Measurements from ENCODE around the gene MAP2K6. TPM values are rescaled to one million over a fixed set of nuclear protein-coding genes. Genes with fewer than 3 reads are reported as not detected.

Gene MAP2K6
- total and polyA plus RNA-seq, 2 experiments from 2014 or later, result 0.11 to 0.43 TPM

- Histone ChIP-seq H3K79me2 (ENCODE audit: insufficient read depth) (no peaks in the 10 kb centered on the region), H3K9me2 (ENCODE audit: insufficient read depth) (no peaks in the 10 kb centered on the region), H3K36me3 (ENCODE audit: low read depth) (no peaks in the 10 kb centered on the region), H3K4me2 (ENCODE audit: unreplicated experiment) (no peak overlapping the region), H4K20me1 (ENCODE audit: insufficient read depth) (no peaks in the 10 kb centered on the region), H3K4me1 (ENCODE audit: insufficient read depth) (no peaks in the 10 kb centered on the region), H3K27ac (no peak overlapping the region), H2AFZ (no peak overlapping the region), H3K9me3 (ENCODE audit: low read depth) (no peaks in the 10 kb centered on the region), H3F3A (ENCODE audit: insufficient read depth) (no peaks in the 10 kb centered on the region), H3K4me3 (no peak overlapping the region), H3K27me3 (replicated peaks; ENCODE audit: insufficient read depth) (no peaks in the 10 kb centered on the region), H3K9ac (no peak overlapping the region)
- in situ Hi-C loops (cut with MboI), result no loop called here
- 28 to 29% methylated on average over 4 to 5 of the region's 5 CpGs for WGBS, 2 experiments (ENCODE audit: low coverage in 1 of 2, low lambda C conversion rate in 2 of 2, missing lambda C conversion rate in 2 of 2)
- peak; percentile 4 for DNase-seq
- no peak for TF ChIP-seq EZH2phosphoT487 (IDR thresholded peaks at IDR 0.05; ENCODE audit: insufficient read depth, low read depth)
- TF ChIP-seq EZH2 (IDR thresholded peaks at IDR 0.05; ENCODE audit: insufficient read depth, poor library complexity, severe bottlenecking), result no peak
These were observed 33.2 kb downstream of the MAP2K6 start for GRCh38 chr17:69447726-69448125.

- in situ Hi-C loops (cut with MboI), result no loop called here
- no peaks in the 10 kb centered on the region for H3K36me3 ChIP-seq (ENCODE audit: low read depth)
- no peak for TF ChIP-seq EZH2phosphoT487 (IDR thresholded peaks at IDR 0.05; ENCODE audit: insufficient read depth, low read depth)
- no peak for TF ChIP-seq EZH2 (IDR thresholded peaks at IDR 0.05; ENCODE audit: insufficient read depth, poor library complexity, severe bottlenecking)
- H3K9me3 ChIP-seq (ENCODE audit: low read depth), result no peaks in the 10 kb centered on the region
- WGBS, 2 experiments (ENCODE audit: low coverage in 1 of 2, low lambda C conversion rate in 2 of 2, missing lambda C conversion rate in 2 of 2), result 46 to 49% methylated on average over 16 of the region's 16 CpGs
- H3F3A ChIP-seq (ENCODE audit: insufficient read depth), result no peaks in the 10 kb centered on the region
- H3K27ac ChIP-seq, result no peak overlapping the region
- no peaks in the 10 kb centered on the region for H3K9me2 ChIP-seq (ENCODE audit: insufficient read depth)
- peak overlapping the region; percentile 44; the same call in 1 of the 2 replicates for H2AFZ ChIP-seq
- H3K27me3 ChIP-seq (replicated peaks; ENCODE audit: insufficient read depth), result no peaks in the 10 kb centered on the region
- H4K20me1 ChIP-seq (ENCODE audit: insufficient read depth), result no peaks in the 10 kb centered on the region
- DNase-seq, result no peak
- H3K4me2 ChIP-seq (ENCODE audit: unreplicated experiment), result no peak overlapping the region
- H3K4me3 ChIP-seq, result no peak overlapping the region
- no peak overlapping the region for H3K9ac ChIP-seq
- no peaks in the 10 kb centered on the region for H3K79me2 ChIP-seq (ENCODE audit: insufficient read depth)
- H3K4me1 ChIP-seq (ENCODE audit: insufficient read depth), result no peaks in the 10 kb centered on the region
These were observed 34.1 kb downstream of the MAP2K6 start for GRCh38 chr17:69448431-69449102.

- no peak for DNase-seq
- no peak for TF ChIP-seq EZH2 (IDR thresholded peaks at IDR 0.05; ENCODE audit: insufficient read depth, poor library complexity, severe bottlenecking)
- TF ChIP-seq EZH2phosphoT487 (IDR thresholded peaks at IDR 0.05; ENCODE audit: insufficient read depth, low read depth), result no peak
- H3K9me2 ChIP-seq (ENCODE audit: insufficient read depth), result no peaks in the 10 kb centered on the region
- no peaks in the 10 kb centered on the region for H3K9me3 ChIP-seq (ENCODE audit: low read depth)
- H3K36me3 ChIP-seq (ENCODE audit: low read depth), result no peaks in the 10 kb centered on the region
- H3K4me3 ChIP-seq, result no peak overlapping the region
- H4K20me1 ChIP-seq (ENCODE audit: insufficient read depth), result no peaks in the 10 kb centered on the region
- no peaks in the 10 kb centered on the region for H3F3A ChIP-seq (ENCODE audit: insufficient read depth)
- WGBS, 2 experiments (ENCODE audit: low coverage in 1 of 2, low lambda C conversion rate in 2 of 2, missing lambda C conversion rate in 2 of 2), result 65 to 74% methylated on average over 4 of the region's 4 CpGs
- H3K9ac ChIP-seq, result no peak overlapping the region
- in situ Hi-C loops (cut with MboI), result no loop called here
- no peak overlapping the region for H3K4me2 ChIP-seq (ENCODE audit: unreplicated experiment)
- no peaks in the 10 kb centered on the region for H3K4me1 ChIP-seq (ENCODE audit: insufficient read depth)
- no peak overlapping the region for H3K27ac ChIP-seq
- H3K27me3 ChIP-seq (replicated peaks; ENCODE audit: insufficient read depth), result no peaks in the 10 kb centered on the region
- no peak overlapping the region for H2AFZ ChIP-seq
- H3K79me2 ChIP-seq (ENCODE audit: insufficient read depth), result no peaks in the 10 kb centered on the region
These were observed 35.6 kb downstream of the MAP2K6 start for GRCh38 chr17:69450131-69450530.

GRCh38 chr17:69450918-69451317, 36.4 kb downstream of the MAP2K6 start:
- no peaks in the 10 kb centered on the region for H3K27me3 ChIP-seq (replicated peaks; ENCODE audit: insufficient read depth)
- no peak for DNase-seq

More at GRCh38 chr17:69450918-69451317, 36.4 kb downstream of the MAP2K6 start:
- no peaks in the 10 kb centered on the region for H4K20me1 ChIP-seq (ENCODE audit: insufficient read depth)
- H2AFZ ChIP-seq, result no peak overlapping the region
- no peaks in the 10 kb centered on the region for H3K4me1 ChIP-seq (ENCODE audit: insufficient read depth)
- H3K9ac ChIP-seq, result no peak overlapping the region
- no peak overlapping the region for H3K4me3 ChIP-seq
- 83 to 85% methylated on average over 7 of the region's 7 CpGs for WGBS, 2 experiments (ENCODE audit: low coverage in 1 of 2, low lambda C conversion rate in 2 of 2, missing lambda C conversion rate in 2 of 2)
- no peaks in the 10 kb centered on the region for H3F3A ChIP-seq (ENCODE audit: insufficient read depth)
- no peak overlapping the region for H3K27ac ChIP-seq
- no peak for TF ChIP-seq EZH2 (IDR thresholded peaks at IDR 0.05; ENCODE audit: insufficient read depth, poor library complexity, severe bottlenecking)
- TF ChIP-seq EZH2phosphoT487 (IDR thresholded peaks at IDR 0.05; ENCODE audit: insufficient read depth, low read depth), result no peak
- H3K36me3 ChIP-seq (ENCODE audit: low read depth), result no peaks in the 10 kb centered on the region
- no peaks in the 10 kb centered on the region for H3K9me3 ChIP-seq (ENCODE audit: low read depth)
- in situ Hi-C loops (cut with MboI), result no loop called here
- no peaks in the 10 kb centered on the region for H3K9me2 ChIP-seq (ENCODE audit: insufficient read depth)
- no peaks in the 10 kb centered on the region for H3K79me2 ChIP-seq (ENCODE audit: insufficient read depth)
- H3K4me2 ChIP-seq (ENCODE audit: unreplicated experiment), result no peak overlapping the region
